ENCODE data around the gene ARHGAP22.

ARHGAP22 gene

GRCh38 chr10:48472501-48473069 lies 132.3 kb downstream of the ARHGAP22 start:
- H3K4me3 ChIP-seq (replicated peaks in 1 of 2; ENCODE audit: low read depth in 2 of 2, low read length in 2 of 2): no peak overlapping the region
- no peak for DNase-seq (ENCODE audit: low read depth in 2 of 2)
- TF ChIP-seq CTCF (IDR thresholded peaks at IDR 0.05; ENCODE audit: low read depth, low read length): no peak

DNA sequence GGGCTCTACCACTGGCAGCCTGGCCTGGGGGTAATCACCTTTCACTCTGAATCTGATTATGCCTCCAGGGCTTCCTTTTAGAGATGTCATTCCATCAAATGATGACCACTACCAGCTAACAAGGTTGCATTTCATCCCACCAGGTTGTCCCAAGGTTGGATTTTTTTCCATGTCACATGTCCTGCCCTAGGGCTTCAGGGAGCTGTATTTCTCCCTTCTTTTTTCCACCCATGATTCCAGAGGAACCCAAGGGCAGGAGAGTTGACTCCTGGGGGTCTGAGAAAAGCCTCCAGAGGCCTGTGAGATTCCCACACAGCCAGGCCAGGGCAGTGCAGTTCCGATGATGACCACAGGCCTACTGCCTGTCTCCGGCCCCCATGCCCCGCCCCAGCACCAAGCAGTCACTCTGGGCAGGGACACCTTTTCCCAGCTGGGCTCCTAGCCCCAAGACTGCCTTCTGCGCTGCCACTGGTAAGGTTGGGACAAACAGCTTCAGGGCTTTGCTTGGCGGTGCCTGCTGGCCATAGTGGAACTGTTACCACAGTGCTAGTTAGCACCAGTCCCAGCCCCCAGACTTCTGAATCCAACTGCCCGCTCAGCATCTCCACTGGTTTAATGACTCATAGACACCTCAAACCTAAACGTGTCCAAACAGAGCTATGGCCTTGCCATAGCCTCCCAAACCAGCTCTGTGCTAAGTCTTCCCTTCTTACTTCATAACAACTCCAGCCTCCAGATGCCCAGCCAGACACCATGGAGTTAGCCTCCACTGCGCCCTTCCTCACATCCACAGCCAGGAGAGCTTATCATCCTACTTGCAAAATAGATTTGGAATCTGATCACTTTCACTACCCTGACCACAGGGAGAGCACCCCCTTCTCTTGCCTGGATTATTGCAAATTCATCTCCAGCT lies 133.7 kb downstream of the ARHGAP22 start:
- DNase-seq (ENCODE audit: low read depth in 2 of 2): peak in 1 of 2 donors; percentile 35
- no peak overlapping the region for H3K4me3 ChIP-seq (replicated peaks in 1 of 2; ENCODE audit: low read depth in 2 of 2, low read length in 2 of 2)
- peak; percentile 10 for TF ChIP-seq CTCF (IDR thresholded peaks at IDR 0.05; ENCODE audit: low read depth, low read length)

- no peak for TF ChIP-seq CTCF (IDR thresholded peaks at IDR 0.05; ENCODE audit: low read depth, low read length)
- no peak overlapping the region for H3K4me3 ChIP-seq (replicated peaks in 1 of 2; ENCODE audit: low read depth in 2 of 2, low read length in 2 of 2)
- peak in 1 of 2 donors; percentile 53 for DNase-seq (ENCODE audit: low read depth in 2 of 2)
Measured at GRCh38 chr10:48470115-48470892, 134.6 kb downstream of the ARHGAP22 start.

DNA sequence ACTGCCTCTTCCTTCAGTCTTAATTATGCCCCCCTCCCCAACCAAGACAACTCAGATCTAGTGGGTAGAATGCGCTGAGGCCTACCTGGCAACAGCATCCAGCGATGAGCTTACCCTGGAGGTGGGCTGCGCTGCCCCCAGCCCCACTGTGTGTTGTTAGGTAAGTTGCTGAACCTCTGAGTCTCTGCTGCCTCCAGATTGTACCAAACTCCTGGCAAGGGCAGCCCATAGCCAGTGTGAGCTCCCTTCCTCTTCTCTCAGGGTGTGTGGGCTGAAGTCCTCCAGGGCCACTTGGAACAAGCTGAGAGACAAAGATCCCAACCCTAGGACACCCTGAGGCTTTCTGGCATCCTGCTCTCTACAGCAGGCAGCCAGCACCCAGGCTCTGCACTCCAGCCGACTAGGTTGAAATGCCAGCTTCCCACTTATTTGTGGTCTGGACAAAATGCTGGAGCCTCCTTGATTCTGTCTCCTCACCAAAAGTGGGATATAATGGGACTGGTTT lies 135.3 kb downstream of the ARHGAP22 start:
- DNase-seq (ENCODE audit: low read depth in 2 of 2): no peak
- no peak overlapping the region for H3K4me3 ChIP-seq (replicated peaks in 1 of 2; ENCODE audit: low read depth in 2 of 2, low read length in 2 of 2)
- TF ChIP-seq CTCF (IDR thresholded peaks at IDR 0.05; ENCODE audit: low read depth, low read length): no peak

GRCh38 chr10:48468866-48469511 lies 135.9 kb downstream of the ARHGAP22 start:
- TF ChIP-seq CTCF (IDR thresholded peaks at IDR 0.05; ENCODE audit: low read depth, low read length): no peak
- H3K4me3 ChIP-seq (replicated peaks in 1 of 2; ENCODE audit: low read depth in 2 of 2, low read length in 2 of 2): no peak overlapping the region
- no peak for DNase-seq (ENCODE audit: low read depth in 2 of 2)

- no peak overlapping the region for H3K4me3 ChIP-seq (replicated peaks in 1 of 2; ENCODE audit: low read depth in 2 of 2, low read length in 2 of 2)
- TF ChIP-seq CTCF (IDR thresholded peaks at IDR 0.05; ENCODE audit: low read depth, low read length): no peak
- no peak for DNase-seq (ENCODE audit: low read depth in 2 of 2)
Measured at GRCh38 chr10:48468130-48468790, 136.6 kb downstream of the ARHGAP22 start.
